Hepatic stellate cell (primary cell): ENCODE data around the gene DNAJB9.
"Not testable (repeated sequence)": the region's sequence is repeated elsewhere in the genome, so short reads cannot be mapped to it uniquely, and the experiment has no call there.

Source experiments
- DNase-seq: peaks from one replicate; pipeline ENCODE4 v3.0.0; 2011; ENCODE audit warnings: low spot score

Gene DNAJB9

DNA sequence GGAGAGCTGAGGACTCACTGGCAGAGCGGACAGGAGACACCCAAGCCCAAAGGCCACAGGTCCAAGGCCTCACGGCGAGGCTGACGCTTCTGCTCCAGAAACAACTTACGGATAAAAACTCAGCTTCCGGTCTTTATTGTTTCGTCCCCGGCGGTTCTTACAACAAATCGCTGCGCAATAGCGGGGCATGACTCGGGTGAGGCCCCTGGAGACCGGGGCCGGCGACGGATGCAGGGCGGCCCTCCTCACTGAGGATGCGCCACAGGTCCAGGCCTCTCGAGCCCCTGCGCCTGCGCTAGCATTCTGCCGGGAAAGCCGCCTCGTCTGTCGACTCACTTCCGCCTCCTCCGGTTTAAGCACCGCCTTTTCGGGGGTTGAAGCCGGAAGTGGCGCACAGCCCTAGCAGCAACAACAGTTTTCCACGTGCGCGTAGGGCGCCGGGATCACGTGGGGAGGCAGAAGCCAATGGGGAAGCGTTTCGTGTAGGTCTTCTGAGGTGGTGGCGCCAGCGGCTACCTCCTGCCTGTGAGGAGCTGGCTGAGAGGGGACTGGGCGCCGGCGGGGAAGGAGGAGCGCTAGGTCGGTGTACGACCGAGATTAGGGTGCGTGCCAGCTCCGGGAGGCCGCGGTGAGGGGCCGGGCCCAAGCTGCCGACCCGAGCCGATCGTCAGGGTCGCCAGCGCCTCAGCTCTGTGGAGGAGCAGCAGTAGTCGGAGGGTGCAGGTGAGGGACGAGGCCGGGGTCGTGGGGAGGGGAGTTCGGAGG, at the start of gene DNAJB9, which contains the start of gene THAP5:
Gene DNAJB9, plus strand, starts transcription at position 494 of the 765 bp plus-strand sequence. CDS start 1,853 bp downstream, outside the sequence.
Gene THAP5, minus strand, starts transcription at position 326 of the 765 bp plus-strand sequence. Its CDS starts 137 bp downstream, at position 189.
- DNase-seq, result peak; percentile 97

DNA sequence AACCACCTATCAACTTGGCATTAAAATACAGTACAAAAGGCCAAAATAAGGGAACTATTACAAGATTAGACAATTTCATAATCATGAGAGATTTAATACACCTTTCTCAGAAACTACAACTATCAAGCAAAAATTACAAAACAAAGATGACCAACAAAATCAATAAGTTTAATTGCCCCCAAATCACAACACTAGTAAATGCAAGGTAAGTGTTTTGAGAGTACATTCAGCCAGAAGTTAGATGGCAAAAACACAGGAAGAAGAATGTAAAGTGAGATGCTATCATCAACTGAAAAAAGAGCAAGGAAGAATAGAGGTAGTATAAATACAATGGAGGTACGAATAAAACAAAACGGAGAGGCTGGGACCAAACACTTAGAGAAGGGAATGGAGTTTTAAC, 46.9 kb upstream of the DNAJB9 start:
- DNase-seq, result no peak

- peak; percentile 71 for DNase-seq
Measured at GRCh38 chr7:108525327-108525984, 44.2 kb upstream of the DNAJB9 start.

DNA sequence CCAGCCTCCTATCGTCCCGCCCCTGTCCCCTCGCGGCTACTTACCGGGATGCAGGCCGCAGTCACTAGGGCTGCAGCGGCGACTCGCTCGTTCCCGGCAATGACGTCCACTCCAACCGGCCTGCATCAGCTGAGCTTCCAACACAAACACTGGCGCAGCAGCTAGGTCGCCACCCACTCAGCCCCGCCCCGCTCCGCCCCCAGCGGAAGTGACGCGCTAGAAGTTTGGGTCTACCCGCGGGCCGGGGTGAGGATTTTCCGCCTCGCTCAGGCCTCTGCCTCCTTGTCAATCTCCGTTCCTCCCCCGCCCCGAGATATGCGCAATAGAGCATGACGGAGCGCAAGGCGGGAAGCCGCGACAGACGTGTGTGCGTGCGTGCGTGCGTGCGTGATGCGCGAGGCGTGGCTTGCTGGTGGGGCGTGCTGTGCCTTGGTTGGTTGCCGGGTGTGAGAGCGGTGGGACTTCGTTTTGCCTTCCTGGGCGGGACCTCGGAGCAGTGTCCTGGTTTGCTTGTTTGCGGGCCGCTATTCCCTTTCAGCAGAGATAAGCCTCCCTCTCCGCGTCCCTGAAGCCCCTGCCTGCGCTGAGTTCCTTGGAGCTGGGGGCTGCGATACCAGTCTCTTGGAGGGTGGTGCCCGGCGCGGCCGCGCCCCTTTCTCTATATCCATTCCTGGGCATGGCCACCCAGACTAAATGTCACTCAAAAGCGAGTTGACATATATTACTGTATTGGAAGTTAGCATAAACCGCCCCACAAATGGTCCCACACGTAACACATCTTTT, 43.5 kb upstream of the DNAJB9 start, which contains the start of gene PNPLA8:
Gene PNPLA8, minus strand, starts transcription at position 151 of the 783 bp plus-strand sequence. CDS start 10,644 bp downstream, outside the sequence.
- peak; percentile 94 for DNase-seq

DNA sequence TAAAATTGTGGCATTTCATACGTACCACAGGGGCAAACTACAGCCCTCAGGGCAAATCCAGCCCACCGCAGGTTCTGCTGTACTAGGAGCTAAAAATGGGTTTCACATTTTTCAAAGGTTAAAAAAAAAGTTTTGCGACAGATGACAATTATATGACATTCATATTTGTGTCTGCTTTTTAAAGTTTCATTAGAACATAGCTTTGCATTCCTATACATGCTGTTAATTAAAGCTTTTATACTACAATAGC, 43.0 kb upstream of the DNAJB9 start:
- no peak for DNase-seq

GRCh38 chr7:108528183-108528712, 41.4 kb upstream of the DNAJB9 start:
- DNase-seq, result no peak

DNA sequence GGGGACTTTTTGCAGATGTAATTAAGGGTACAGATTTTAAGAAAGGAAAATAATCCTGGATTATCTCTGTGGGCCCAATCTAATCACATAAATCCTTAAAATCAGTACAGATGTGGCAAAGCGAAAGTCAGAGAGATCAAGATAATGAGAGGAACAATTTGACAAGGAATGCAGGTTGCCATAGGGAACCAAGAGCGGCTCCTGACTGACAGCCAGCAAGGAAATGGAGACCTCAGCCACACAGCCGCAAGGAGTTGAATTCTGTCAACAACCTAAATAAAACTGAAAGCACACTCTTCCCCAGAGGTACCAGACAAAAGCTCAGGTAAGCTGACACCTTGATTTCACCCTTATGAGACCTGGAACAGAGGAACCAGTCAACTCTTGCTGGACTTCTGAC, 40.3 kb upstream of the DNAJB9 start:
- no peak for DNase-seq

- DNase-seq, result no peak
Measured at GRCh38 chr7:108533712-108534111, 36.0 kb upstream of the DNAJB9 start.

DNA sequence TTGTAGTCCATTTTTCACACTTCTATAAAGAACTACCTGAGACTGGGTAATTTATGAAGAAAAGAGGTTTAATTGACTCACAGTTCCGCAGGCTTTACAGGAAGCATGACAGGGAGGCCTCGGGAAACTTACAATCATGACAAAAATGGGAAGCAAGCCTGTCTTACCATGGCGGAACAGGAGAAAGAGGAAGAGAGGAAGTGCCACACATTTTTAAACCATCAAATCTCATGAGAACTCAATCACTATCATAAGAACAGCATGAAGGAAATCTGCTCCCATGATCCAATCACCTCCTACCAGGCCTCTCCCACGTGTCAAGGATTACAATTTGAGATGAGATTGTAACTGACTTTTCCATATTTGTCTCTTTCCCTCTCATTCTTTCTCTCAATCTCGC, 34.4 kb upstream of the DNAJB9 start:
- DNase-seq, result no peak

DNA sequence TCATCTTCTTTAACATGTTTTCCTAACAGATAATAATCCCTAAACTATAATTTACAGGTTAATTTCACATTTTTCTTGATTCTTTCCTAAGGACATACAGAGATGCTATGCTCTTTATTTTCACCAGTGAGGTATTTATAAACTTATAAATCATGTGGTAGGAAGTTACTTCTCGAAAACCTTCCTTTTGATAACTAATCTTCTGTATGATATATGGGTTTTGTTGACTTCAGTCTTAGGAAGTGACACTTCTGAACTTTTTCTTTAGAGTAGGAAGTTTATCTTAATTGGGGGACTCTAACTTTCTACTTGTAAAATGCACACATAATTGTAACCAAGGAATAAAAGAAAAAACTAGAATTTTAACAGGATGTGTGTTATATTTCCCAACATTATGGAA, 33.9 kb upstream of the DNAJB9 start:
- DNase-seq, result no peak

DNA sequence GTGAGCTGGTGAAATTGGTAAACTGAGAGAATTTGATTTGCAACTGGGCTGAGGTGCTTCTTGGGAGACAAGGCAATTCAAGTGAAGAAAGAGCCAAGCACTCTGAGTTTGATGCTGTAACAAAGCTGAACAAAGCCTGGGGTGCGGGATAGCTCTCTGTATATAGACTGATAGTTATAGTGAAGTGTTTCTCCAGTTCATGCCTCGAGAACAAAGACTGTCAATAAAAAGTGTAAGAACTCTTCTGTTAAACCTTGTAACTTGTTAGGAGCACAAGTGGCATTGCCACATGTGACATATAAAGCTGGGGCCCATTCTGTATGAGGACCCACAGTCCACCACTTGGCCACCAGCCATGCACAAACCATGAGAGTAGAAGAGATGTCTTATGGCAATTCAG, 32.4 kb upstream of the DNAJB9 start:
- no peak for DNase-seq

- DNase-seq, result not testable (repeated sequence)
Measured at GRCh38 chr7:108538236-108538635, 31.4 kb upstream of the DNAJB9 start.

DNA sequence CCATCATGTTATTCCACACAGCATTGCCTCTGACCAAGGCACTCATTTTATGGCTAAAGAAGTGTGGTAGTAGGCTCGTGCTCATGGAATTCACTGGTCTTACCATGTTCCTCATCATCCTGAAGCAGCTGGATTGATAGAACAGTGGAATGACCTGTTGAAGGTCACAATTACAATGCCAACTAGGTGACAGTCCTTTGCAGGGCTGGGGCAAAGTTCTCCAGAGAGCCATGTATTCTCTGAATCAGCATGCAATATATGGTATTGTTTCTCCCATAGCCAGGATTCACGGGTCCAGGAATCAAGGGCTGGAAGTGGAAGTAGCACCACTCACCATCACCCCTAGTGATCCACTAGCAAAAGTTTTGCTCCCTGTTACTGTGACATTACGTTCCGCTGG, 31.0 kb upstream of the DNAJB9 start:
- DNase-seq, result not testable (repeated sequence)

GRCh38 chr7:108541478-108541877, 28.2 kb upstream of the DNAJB9 start:
- no peak for DNase-seq

DNA sequence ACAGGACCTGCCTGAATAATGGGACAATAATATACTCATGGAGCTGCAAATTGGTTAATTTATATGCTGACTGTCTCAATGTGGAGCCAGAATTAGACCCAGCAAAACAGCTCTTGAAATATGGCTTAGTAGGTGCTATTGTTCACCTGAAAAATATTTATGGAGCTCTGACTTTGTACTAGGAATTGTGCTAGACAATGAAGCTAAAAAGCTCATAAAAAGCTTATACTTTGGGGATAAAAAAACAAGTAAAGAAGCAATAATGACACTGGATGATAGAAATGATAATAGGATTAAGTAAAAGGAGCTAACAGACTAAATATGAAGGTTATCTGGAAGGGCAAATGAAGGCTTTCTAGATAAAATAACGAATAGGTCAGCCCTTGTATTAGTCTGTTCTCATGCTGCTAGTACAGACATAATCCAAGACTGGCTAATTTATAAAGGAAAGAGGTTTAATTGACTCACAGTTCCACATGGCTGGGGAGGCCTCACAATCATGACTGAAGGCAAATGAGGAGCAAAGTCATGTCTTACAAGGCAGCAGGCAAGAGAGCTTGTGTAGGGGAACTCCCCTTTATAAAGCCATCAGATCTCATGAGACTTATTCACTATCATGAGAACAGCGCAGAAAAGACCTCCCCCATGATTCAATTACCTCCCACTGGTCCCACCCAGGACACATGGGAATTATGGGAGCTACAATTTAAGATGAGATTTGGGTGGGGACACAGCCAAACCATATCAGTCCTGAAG, 21.4 kb upstream of the DNAJB9 start:
- not testable (repeated sequence) for DNase-seq

DNA sequence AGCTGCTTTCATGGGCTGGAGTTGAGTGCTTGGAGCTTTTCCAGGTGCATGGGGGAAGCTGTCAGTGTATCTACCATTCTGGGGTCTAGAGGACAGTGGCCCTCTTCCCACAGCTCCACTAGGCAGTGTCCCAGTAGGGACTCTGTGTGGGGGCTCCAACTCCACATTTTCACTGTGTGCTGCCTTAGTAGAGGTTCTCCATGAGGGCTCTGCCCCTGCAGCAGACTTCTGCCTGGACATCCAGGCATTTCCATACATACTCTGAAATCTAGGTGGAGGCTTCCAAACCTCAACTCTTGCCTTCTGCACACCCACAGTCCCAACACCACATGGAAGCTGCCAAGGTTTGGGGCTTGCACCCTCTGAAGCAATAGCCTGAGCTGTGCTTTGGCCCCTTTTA, 13.0 kb upstream of the DNAJB9 start:
- DNase-seq, result not testable (repeated sequence)

- no peak for DNase-seq
Measured at GRCh38 chr7:108557191-108557590, 12.5 kb upstream of the DNAJB9 start.

DNA sequence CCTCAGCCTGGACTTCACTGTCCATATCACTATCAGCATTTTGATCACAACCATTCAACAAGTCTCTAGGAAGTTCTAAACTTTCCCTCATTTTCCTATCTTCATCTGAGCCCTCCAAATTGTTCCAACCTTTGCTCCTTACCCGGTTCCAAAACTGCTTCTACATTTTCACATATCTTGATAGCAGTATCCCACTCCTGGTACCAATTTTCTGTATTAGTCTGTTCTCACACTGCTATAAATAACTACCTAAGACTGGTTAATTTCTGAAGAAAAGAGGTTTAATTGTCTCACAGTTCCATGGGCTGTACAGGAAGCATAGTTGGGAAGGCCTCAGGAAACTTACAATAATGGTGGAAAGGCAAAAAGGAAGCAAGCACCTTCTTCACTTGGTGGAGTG, 12.1 kb upstream of the DNAJB9 start:
- DNase-seq, result no peak

GRCh38 chr7:108559253-108559652, 10.4 kb upstream of the DNAJB9 start:
- no peak for DNase-seq

GRCh38 chr7:108561047-108561619, 8.5 kb upstream of the DNAJB9 start:
- peak; percentile 16 for DNase-seq

- DNase-seq, result no peak
Measured at GRCh38 chr7:108565987-108566386, 3.7 kb upstream of the DNAJB9 start.
